HG02571 (cell line): ENCODE results near the gene SPATA6L.

Source experiments
- ATAC-seq: cut with Tn5 transposase; IDR thresholded peaks from one replicate; pipeline ENCODE4 v1.9.1; 2021; ENCODE audit warnings: mild to moderate bottlenecking, moderate library complexity; ENCODE audit not compliant: unreplicated experiment

Gene SPATA6L

GRCh38 chr9:4590430-4591122 is 75.7 kb downstream of the SPATA6L start:
- ATAC-seq: no peak

- ATAC-seq: no peak
Observed at GRCh38 chr9:4588721-4589120, 77.6 kb downstream of the SPATA6L start.

GRCh38 chr9:4585135-4585534 is 81.1 kb downstream of the SPATA6L start:
- ATAC-seq: no peak

- no peak for ATAC-seq
Observed at GRCh38 chr9:4584636-4585035, 81.6 kb downstream of the SPATA6L start.

DNA sequence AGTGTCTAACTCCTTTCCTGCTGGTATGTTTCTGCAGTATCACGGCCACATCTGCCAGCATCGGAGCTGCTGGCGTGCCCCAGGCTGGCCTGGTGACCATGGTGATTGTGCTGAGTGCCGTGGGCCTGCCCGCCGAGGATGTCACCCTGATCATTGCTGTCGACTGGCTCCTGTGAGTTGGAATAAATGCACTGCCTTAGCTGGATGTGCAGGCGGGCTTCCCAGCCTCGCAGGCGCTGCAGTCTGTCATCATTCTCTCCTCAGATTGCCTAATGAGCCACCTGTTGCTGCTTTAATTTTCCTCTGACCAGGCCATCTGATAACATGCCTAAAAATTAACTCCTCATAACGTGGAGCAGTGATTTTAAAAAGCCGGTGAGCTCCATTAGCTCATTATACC is 83.3 kb downstream of the SPATA6L start:
- ATAC-seq: no peak

- ATAC-seq: no peak
Observed at GRCh38 chr9:4581861-4582565, 84.3 kb downstream of the SPATA6L start.

DNA sequence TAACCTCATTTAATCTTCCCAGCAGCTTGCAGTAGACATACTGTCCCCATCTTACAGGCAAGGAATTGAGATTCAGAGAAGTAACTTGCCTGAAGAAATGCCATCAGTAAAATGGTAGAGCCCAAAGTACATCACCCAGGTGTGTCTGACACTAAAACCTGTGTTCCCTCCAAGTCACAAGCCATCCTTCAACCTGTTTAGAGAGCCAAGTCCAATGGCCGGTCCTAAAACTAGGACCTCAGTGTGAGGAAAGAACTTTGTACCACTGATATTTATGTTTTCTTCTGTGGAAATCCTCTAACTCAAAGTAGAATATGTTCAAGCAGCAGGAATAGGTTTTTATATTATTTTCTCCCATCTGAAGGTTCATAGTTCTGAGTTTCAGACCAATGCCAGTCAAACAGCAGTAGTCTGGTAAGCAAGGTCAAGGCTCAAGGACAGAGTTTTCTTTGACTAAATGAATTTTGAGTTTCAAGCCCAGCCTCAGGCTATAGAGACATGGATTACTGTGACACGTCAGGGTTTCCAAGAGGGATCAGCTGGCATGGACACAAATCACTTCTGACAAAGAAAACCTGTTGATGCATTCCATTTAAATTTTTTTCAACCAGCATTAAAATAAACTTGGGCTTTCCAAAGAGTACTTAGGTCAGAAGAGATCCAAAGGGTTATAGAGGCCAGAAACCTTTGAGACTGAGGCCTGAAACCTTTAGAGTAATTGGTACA is 85.1 kb downstream of the SPATA6L start:
- ATAC-seq: no peak

DNA sequence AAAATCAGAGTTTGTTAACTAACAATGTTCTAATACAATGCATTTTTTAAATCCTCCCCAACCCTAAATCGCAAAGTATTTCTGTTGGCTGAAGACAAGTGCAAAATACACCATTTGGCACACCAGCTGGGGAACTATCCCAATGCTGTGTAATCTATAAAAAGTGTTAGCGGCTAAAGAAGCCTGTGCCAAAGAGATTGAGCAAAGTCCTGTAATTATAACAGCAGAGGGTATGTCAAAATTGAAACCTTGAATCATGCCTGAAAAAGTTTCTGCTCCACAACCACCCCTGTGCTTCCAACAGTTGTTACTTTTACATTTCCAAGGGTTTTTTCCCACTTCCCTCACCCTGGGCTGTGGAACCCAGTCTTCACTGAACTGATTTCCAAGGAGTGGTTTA is 87.3 kb downstream of the SPATA6L start:
- no peak for ATAC-seq

DNA sequence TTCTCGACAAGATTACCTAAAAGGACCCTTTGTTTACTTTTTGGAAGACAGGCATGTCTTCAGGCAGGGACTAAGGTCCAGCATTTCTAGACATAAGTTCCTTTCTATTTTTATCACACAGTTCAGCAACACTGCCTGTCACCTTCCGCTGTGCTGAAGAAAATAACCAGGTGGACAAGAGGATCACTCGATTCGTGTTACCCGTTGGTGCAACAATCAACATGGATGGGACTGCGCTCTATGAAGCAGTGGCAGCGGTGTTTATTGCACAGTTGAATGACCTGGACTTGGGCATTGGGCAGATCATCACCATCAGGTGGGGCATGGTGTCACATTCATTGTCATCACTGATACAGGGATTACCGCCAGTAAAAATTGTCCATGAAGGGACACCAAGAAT is 89.8 kb downstream of the SPATA6L start:
- no peak for ATAC-seq

DNA sequence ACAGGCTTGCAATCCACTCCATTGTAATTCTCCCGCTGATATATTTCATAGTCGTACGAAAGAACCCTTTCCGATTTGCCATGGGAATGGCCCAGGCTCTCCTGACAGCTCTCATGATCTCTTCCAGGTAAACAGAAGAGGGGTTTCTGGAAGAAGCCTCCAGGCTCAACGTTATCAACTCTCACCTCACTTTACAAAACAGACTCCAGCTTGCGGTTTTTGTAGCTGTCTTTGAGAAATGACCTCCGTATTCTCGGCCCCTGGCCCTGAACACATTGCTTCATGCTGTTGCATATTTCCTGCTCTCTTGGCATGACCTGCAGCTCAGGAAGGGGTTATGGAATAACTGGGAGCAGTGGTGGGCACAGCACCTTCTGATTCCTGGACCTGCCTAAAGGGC is 90.3 kb downstream of the SPATA6L start:
- no peak for ATAC-seq

- ATAC-seq: no peak
Observed at GRCh38 chr9:4574657-4575243, 91.5 kb downstream of the SPATA6L start.

GRCh38 chr9:4573634-4574389 is 92.5 kb downstream of the SPATA6L start:
- ATAC-seq: no peak

DNA sequence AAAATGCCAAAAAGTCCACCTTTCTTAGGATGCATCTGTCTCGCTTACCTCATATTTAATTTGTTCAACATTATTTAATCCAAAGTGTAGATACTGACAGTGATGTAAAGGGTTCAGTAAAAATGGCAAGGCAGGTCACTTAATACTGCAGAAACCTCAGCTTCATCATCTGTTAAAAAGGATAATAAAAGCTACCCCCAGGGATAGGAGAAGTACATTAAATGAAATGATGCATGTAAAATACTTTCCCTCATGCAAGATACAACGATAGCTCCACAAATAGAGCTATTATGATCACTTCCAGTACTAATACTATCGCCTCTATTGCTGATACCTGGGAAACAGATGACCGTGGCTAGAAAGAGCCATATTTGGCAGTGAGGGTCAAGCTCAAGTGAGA is 93.1 kb downstream of the SPATA6L start:
- ATAC-seq: no peak

DNA sequence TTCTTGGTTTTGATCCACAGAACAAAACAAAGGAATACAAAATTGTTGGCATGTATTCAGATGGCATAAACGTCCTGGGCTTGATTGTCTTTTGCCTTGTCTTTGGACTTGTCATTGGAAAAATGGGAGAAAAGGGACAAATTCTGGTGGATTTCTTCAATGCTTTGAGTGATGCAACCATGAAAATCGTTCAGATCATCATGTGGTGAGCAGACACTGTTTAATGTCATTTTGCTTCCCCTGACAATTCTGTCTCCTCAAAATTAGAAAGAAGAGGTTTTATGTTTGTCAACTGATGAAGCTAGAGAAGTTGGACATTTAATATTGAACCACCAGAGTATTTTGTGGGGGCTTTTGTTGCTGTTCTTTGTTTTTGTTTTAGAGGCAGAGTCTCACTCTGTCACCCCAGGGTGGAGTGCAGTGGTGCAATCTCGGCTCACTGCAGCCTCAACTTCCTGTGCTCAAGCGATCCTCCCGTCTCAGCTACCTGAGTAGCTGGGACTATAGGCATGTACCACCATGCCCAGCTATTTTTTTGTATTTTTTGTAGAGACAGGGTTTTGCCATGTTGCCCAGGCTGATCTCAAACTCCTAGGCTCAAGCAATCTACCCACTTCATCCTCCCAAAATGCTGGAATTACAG is 94.0 kb downstream of the SPATA6L start:
- ATAC-seq: no peak

DNA sequence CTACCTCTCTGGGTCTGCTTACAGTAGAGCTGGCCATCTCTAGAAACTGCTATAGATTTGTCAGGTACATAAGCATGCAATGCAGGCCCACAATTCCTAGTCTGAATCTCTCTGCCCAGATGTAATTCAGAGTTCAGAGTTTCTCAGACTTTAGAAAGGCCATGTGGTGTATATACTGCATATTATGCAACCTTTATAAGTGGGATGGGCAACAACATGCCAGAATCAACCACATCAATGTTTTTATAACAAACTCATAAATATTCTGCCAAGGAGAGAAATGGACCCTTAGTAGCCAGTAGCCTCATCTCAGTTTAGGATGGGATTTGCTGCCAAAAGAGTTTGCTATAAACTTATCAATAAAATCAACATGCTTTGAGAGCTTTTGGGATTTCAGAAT is 97.2 kb downstream of the SPATA6L start:
- ATAC-seq: no peak

DNA sequence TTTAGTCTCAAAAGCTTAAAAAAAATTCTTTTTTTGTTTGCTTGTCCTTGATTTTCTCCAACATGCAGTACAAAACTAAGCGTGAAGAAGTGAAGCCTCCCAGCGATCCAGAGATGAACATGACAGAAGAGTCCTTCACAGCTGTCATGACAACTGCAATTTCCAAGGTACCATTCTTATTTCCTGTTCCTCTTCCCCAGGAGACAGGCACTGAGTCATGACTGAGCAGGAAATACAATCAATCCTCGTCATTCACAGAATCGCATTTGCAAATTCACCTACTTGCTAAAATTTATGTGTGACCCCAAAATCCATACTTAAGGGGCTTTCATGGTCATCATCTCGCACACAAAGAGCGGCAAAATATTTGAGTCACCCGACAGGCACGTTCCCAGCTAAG is 98.7 kb downstream of the SPATA6L start:
- ATAC-seq: no peak

GRCh38 chr9:4566806-4567205 is 99.5 kb downstream of the SPATA6L start:
- no peak for ATAC-seq

- no peak for ATAC-seq
Observed at GRCh38 chr9:4563105-4563504, 103.2 kb downstream of the SPATA6L start.

- ATAC-seq: peak; percentile 78
Observed at GRCh38 chr9:4559261-4560182, 106.8 kb downstream of the SPATA6L start.
